GM18867 (cell line): Measurements from ENCODE around the gene FANCL.
A peak's percentile ranks its signal among the peaks of the same experiment; 100 is the strongest.
"Not testable (repeated sequence)": the region's sequence is repeated elsewhere in the genome, so short reads cannot be mapped to it uniquely, and the experiment has no call there.

Source experiments
- ATAC-seq: cut with Tn5 transposase; IDR thresholded peaks from one replicate; pipeline ENCODE4 v1.9.1; 2021; ENCODE audit warnings: mild to moderate bottlenecking, moderate library complexity; ENCODE audit not compliant: unreplicated experiment

The FANCL gene

DNA sequence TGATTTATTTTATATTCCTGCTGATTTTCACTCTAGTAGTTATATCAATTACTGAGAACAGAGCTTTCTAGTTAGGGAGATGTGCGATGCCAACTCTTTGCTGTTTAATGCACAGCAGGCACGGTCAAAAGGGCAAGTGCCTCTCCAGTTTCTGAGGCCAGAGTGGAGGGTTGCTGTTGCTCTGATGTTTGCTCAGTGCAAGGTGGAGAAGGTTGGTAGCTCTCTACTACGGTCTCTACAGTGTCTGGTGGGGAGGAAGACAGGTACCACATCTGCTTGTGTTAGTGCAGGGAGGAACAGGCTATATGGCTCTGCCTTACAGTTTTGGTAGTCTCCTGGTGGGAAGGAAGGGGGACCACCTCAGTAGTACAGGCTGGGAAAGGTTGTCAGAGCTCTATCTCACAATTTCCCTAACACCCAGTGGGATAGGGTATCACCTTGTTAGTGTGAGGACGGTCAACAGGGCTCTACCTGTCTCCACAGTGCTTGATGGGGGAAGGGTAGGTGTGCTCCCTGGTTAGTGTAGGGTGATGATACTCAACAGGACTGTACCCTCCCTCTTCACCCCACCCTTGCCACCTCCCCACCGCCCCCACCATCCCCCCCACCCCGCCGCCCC is 85.9 kb downstream of the FANCL start:
- no peak for ATAC-seq

DNA sequence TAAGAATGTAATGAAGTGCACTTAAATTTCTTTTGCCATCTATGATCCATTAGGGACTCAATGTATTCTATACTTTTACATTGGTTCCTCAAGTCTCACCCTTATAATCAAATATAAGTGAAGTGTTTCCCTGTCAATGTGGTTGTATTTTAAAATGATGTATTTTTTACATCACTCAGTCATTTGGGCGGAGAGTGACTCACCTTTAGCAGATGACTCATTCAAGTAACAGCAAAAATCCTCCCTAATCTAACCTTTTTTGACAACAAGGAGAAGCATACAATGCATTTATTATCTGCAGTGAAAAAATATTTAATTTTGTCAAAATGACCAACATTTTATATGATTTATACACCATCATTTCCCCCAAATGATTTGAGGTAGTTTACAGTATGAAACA is 94.4 kb downstream of the FANCL start:
- ATAC-seq, result no peak

DNA sequence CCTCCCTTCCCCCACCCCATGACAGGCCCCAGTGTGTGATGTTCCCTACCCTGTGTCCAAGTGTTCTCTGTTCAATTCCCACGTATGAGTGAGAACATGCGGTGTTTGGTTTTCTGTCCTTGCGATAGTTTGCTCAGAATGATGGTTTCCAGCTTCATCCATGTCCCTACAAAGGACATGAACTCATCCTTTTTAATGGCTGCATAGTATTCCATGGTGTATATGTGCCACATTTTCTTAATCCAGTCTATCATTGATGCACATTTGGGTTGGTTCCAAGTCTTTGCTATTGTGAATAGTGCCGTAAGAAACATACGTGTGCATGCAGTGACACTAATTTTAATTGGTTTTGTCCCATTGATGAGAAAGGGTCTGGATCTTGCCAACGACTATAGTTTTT is 95.4 kb downstream of the FANCL start:
- not testable (repeated sequence) for ATAC-seq

DNA sequence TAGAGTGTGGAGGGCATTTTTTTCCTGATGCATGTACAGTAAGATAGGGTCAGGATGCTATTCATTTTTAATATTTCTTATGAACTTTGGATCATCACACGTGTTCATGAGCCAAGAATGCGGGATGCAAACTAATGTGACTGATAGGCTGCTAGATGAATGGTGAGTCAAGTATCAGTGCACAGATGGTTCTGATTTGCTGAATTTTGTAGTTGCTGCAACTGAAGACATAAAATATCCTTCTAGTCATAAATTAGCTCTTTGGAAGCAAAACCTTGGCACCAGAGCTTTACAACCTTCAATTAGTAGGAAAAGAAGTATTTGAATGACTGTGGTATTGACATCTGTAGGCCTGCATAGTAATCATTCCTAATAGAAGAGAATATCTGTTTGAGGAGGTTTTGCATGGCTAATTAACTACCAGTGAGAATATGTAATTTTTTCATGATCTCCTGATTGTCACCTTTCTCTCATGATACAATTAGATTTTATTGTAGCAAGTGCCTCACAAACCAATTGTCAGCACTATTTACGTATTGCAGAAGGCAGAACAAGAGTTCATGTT is 100.5 kb downstream of the FANCL start:
- no peak for ATAC-seq

DNA sequence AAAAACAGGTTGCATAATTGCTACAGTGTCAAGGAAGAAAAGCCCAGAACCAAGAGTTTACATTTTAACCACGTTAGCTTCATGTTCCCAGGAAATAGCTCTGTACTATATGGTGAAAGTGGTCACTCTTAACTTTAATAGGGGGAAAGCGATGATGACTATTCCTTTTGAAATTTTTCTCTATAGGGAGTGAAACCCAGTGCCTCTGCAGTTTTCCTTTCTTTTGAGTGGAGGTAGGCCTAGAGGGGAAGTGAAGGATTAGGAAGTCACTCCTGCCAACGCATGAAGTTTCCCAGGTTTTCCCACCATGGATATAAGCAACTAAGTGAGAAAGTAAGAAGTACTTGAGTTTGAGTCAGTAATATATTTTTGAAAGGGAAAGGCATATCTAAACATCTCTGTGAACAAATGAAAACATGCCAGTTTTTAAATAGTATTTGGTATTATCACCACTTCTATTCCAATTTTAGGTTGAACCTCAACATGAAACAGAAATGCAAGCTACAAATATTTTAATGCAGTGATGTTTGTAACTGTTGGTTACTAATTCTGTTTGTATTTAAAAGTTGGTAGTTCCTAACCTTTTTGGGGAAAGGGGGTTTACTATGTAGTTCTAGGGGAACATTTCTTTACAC is 102.6 kb downstream of the FANCL start:
- no peak for ATAC-seq

DNA sequence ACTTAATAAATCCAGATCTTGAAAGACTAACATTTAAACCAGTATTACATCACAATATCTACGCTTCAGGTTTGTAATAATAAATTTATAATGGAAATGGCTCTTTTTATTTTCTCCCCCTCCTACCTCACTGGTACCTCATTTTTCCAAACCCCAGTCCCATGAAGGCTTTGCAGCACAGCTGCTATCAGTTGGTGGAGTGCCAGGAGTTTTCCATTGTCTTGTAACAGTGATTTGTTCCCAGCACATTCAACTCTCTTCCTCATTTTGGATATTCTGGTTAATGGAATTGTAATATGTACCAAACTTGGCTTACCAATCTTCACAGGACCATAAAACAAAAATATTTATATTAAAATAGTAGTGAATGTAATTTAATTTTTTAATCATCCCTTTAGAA is 103.3 kb downstream of the FANCL start:
- no peak for ATAC-seq

DNA sequence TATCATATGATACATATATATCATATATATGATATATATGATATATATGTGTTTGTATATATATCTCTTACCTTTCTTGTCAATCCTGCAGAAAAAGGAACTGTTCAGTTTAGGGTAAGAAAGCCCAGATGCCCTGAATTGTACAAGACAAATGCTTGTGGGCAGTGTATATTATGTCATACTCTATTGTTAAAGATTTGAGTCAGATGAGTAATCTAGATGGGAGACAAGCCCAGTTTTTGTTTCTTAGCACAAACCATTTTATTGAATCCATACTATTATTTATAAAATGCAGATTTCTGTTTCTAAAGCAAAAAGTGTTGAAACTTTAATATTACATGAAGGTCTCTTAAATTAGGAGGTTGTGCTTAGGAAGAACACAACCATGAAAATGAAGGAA is 103.9 kb downstream of the FANCL start:
- no peak for ATAC-seq

DNA sequence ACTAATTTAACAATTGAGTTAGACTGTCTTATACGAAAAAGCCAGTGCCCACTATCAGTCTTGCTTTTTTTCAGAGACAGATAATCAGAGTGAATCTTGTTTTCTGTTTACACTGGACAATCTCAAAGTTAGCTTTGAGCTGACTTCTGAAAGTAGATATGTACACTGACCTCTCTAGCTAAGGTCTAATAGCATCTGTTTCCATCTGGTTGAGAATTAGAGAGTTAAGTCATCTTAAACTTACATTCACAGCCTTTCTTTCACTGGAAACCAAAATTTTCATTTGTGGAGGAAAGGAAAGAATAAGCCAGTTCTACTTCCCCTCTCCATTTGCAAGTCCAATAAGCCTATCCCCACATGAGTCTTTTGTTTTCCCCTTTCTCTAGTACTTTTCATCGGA is 105.3 kb downstream of the FANCL start:
- ATAC-seq, result no peak

DNA sequence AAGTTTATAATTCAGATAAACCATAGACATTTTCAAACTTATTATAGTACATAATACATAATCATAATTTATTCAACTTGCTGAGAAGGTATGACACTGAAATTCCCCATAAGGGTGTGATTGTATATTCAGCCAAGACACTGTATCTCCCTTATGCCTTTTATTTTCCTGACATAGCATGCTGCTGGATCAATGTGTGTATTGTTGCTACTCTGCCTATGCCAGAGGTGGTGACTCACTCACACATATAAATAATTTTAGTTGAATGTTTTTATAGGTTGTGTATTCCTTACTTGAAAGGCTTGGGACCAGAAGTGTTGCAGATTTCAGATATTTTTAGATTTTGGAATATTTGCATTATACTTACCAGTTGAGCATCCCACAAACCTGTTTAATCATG is 107.7 kb downstream of the FANCL start:
- no peak for ATAC-seq

DNA sequence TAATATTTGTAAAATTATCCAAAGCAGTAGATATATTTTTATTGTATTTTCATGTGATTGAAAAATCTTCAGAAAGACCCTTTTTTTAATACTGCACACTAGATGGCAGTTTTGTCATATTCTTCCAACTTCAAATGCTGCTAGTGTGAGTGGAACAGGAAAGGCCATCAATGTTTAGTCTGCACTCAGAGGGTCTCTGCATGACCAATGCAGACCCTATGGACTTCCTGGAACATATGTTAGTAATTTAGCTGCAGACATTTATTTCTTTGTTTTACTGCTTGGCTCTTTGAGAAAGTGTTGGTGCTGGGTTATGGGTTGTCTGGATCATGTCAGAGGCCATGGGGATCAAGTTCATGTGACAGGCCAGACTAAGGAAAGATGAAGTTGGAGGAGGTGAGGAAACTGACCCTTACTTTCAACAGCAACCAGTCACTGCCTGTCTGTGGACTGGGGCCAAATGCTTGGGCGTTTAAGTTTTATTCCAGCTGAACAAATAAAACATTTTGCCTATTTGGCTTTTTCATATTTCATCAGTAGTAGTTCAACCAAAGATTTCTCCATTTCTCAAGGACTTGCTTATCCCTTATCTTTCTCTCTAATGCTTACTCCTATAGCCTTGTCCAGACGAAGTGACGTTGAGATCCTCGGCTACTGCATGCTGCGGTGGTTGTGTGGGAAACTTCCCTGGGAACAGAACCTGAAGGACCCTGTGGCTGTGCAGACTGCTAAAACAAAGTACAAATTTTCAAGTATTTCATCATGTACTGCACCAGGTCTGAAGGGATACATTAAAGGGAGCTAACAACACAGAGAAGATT is 109.7 kb downstream of the FANCL start:
- no peak for ATAC-seq

DNA sequence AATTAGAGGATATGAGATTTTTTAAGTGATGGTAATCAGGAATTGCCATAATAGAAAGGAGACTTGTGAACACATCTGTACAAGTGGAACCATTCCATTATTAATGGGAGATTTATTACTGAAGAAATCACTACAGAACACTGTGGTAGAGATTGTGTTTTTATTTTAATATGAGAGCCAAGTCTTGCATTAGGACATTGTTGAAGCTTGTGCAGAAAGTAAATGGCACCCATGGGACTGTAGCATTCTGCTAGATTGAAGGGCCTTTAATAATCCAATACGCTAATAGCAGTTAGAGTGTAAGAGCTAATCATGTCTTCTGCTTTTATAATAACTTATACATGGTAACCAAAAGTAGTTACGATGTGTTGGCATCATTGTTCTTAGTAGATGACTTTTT is 110.9 kb downstream of the FANCL start:
- ATAC-seq, result no peak

DNA sequence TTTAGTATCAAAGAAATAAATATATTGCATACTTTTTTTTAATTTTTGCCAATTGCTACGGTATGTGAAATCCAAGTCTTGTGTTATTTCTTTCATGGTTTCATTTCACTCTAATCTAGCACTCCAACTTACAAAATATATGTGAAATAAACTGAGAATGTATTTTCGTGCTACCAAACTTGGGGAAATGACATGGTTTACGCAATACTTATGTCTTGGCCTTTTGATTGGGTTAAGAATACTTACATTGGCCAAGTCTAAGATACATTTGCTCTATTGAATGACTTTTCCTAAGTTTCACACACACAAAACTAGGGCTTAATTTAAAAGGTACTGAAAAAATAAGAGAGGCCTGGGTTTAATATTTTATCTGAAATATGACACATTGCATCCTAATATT is 114.0 kb downstream of the FANCL start:
- ATAC-seq, result no peak

DNA sequence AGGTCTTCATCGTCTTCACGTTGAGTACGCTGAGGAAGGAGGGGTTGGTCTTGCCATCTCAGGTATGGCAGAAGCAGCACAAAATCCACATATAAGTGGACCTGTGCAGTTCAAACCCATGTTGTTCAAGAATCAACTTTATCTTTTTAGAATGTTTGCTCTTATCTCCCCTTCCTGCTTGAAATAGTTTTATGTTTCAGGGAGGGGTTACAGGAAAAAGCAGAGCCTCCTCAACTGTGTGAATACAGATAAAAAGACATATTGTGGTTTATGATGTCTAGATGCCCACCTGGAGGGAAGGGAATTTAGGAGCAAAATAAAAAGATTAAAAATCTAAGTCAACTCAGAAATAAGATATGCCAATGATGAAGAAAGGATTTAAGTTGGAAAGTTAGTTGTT is 118.6 kb downstream of the FANCL start:
- no peak for ATAC-seq

DNA sequence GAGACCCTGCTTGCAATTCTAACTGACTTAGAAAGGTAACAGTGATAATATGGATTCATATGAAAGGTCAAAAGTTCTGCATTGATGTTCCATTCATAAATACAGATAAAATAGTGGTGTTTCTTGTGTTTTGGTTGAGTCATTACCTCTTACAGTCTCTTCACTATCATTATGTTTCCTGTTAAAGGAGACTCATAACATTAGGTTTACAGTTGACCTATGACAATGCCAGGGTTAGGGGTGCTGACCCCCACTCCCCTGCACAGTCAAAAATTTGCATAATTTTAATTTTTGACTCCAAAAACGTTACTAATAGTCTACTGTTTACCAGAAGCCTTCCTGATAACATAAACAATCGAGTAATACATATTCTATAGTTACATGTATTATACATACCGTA is 119.1 kb downstream of the FANCL start:
- ATAC-seq, result no peak

DNA sequence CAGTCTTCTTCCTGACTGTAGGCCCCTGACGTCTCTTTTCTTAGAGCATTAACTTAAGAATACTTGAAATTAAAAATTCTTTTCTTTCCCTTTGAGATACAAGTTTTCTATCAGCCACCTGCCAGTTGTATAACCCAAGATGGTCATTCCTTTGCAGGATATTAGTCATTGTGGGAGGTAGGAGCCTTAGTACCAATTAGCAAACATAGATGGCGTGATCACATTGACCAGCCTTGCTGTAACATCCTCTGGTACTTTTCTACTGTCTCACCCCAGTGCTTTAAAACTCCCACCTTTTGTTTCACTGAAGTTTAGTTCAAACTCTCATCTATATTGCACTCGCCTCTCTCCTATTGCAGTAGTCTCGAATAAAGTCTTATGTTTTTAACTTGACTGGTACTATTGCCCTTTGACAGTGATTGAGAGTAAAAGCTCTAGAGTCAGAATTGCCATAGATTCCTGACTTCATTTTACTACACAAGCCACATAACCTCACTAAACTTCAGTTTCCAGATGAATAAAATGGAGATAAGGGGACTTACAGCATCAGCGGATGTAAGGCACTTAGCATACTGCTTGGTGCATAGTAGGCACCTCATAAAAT is 120.4 kb downstream of the FANCL start:
- ATAC-seq, result peak; percentile 81

DNA sequence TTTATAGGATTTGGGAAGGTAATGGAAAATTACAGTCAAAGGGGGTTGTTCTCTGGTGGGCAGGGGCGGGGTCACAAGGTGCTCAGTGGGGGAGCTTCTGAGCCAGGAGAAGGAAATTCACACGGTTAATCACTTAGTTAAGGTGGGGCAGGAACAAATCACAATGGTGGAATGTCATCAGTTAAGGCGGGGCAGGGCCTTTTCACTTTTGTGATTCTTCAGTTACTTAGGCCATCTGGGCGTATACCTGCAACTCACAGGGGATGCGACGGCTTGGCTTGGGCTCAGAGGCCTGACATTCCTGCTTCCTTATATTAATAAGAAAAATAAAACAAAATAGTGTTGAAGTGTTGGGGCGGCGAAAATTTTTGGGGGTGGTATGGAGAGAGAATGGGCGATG is 127.6 kb downstream of the FANCL start:
- ATAC-seq, result not testable (repeated sequence)

DNA sequence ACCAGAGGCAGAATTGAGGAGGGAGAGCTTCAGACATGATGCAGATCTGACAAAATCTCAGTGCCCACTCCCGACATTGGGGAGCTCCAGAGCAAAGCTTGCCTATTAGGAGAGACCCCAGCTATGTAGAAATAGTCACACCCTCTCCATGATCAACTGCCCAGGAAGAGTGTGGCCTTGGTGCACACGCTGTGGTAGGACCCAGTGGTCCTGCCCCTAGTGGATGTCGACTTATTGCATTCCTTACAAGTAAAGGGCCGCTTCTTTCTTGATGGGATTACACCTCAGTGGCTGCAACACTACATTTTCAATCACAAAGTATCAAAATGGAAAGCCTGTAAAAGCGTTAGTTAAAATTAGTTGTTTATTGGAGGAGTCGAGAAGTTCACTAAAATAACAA is 130.4 kb downstream of the FANCL start:
- ATAC-seq, result no peak

DNA sequence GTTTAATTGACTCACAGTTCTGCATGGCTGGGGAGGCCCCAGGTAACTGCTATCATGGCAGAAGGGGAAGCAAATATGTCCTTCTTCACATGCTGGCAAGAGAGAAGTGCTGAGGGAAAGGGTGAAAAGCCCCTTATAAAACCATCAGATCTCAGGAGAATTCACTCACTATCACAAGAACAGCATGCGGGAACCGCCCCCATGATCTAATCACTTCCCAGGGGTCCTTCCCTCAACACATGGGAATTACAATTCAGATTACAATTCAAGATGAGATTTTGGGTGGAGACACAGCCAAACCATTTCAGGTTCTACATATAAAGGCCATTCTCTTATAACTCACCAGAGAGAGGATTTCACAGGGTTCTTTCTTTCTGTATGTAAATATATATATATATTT is 131.6 kb downstream of the FANCL start:
- no peak for ATAC-seq
